Mammary epithelial cell (primary cell): ENCODE measurements around the gene CCDC93.

Experiments used
- CTCF ChIP-seq, 2 donors: IDR thresholded peaks in 1 of 2; conservative IDR thresholded peaks in 1 of 2; 2 replicates each; pipeline ENCODE4 v1.5.1; 2011 to 2012; ENCODE audit warnings: inconsistent platforms in 2 of 2, low read length in 2 of 2, mild to moderate bottlenecking in 2 of 2, control low read depth in 1 of 2, low read depth in 1 of 2; ENCODE audit not compliant: insufficient read depth in 1 of 2; ENCODE audit errors: extremely low read depth in 1 of 2
- EZH2 ChIP-seq: IDR thresholded peaks from 2 replicates; pipeline ENCODE4 v1.6.1; 2012; ENCODE audit warnings: low read length, inconsistent platforms, borderline replicate concordance

GRCh38 chr2:118014492-118014824 is 588 bp upstream of the CCDC93 start:
- TF ChIP-seq CTCF (conservative IDR thresholded peaks at IDR 0.05 in 1 of 2, IDR thresholded peaks at IDR 0.05 in 1 of 2; ENCODE audit: extremely low read depth in 1 of 2, insufficient read depth in 1 of 2, low read depth in 1 of 2, low read length in 2 of 2) (no peak), EZH2 (no peak)
